Measurements from ENCODE around the gene LRP4.

GRCh38 chr11:46918083-46918787 lies at the start of gene LRP4:
- TF ChIP-seq CTCF (conservative IDR thresholded peaks at IDR 0.05; ENCODE audit: low read length) = no peak
- no peak for TF ChIP-seq EZH2phosphoT487 (IDR thresholded peaks at IDR 0.05; ENCODE audit: borderline replicate concordance)

All from Loucy (cell line).